Stomach (tissue), 4 donors: ENCODE measurements around the gene KCNA10.

ENCODE experiments used
- EP300 ChIP-seq: sonication (generic); formaldehyde crosslinking; IDR thresholded peaks from one replicate; pipeline ENCODE4 v1.6.1; 2017; ENCODE audit warnings: antibody characterized with exemption
- POLR2AphosphoS5 ChIP-seq, 3 donors: sonication (generic); formaldehyde crosslinking; IDR thresholded peaks; one replicate each; pipeline ENCODE4 v1.6.1; 2016; ENCODE audit warnings: antibody characterized with exemption in 3 of 3
- TF ChIP-seq, protein P1 (sequence below), 7 experiments: fragments of 450-650 bp in 4 of 7; fragments of 200-600 bp in 3 of 7; sonication (generic) in 3 of 7; IDR thresholded peaks; one replicate each; pipeline ENCODE4 v1.5.1; 2016 to 2019; ENCODE audit warnings: antibody characterized with exemption in 7 of 7, control low read depth in 2 of 7, mild to moderate bottlenecking in 1 of 7

GRCh38 chr1:110494036-110494435, 24.9 kb downstream of the KCNA10 start:
- no peak for TF ChIP-seq POLR2AphosphoS5 (IDR thresholded peaks at IDR 0.05)
- TF ChIP-seq, protein P1, sequence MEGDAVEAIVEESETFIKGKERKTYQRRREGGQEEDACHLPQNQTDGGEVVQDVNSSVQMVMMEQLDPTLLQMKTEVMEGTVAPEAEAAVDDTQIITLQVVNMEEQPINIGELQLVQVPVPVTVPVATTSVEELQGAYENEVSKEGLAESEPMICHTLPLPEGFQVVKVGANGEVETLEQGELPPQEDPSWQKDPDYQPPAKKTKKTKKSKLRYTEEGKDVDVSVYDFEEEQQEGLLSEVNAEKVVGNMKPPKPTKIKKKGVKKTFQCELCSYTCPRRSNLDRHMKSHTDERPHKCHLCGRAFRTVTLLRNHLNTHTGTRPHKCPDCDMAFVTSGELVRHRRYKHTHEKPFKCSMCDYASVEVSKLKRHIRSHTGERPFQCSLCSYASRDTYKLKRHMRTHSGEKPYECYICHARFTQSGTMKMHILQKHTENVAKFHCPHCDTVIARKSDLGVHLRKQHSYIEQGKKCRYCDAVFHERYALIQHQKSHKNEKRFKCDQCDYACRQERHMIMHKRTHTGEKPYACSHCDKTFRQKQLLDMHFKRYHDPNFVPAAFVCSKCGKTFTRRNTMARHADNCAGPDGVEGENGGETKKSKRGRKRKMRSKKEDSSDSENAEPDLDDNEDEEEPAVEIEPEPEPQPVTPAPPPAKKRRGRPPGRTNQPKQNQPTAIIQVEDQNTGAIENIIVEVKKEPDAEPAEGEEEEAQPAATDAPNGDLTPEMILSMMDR (IDR thresholded peaks at IDR 0.05): no peak
- TF ChIP-seq EP300: no peak
